Activated CD8-positive, alpha-beta memory T cell treated with anti-CD3 and anti-CD28 coated beads, Interleukin-2, amount 10 ng/mL, durations not matched to agents 7 days and 5 days (primary cell): ENCODE data around the gene UPF3B. TPM values are rescaled to one million over a fixed set of nuclear protein-coding genes. Genes with fewer than 3 reads are reported as not detected.
"Not testable (repeated sequence)": the region's sequence is repeated elsewhere in the genome, so short reads cannot be mapped to it uniquely, and the experiment has no call there.

Experiments
- ATAC-seq: fragments of 150-1000 bp; cut with Tn5 transposase; one replicate; pipeline ENCODE4 v1.10.0; 2021; ENCODE audit warnings: moderate library complexity
- CTCF ChIA-PET: fragments of 350-600 bp; sonication (Branson Sonifier 250); formaldehyde crosslinking; loops from one replicate; lab custom pipeline; 2021; ENCODE audit warnings: antibody characterized with exemption; lab: Charles Lee
- DNase-seq: peaks from one replicate; pipeline ENCODE4 v3.0.0-alpha.2; 2020
- H3K27ac Mint-ChIP-seq: one replicate; pipeline ENCODE4 v1.8.0; 2021; ENCODE audit warnings: mild to moderate bottlenecking, mixed read lengths
- H3K27me3 Mint-ChIP-seq: one replicate; pipeline ENCODE4 v1.8.0; 2021; ENCODE audit warnings: mixed read lengths
- H3K36me3 Mint-ChIP-seq: one replicate; pipeline ENCODE4 v1.8.0; 2021; ENCODE audit warnings: mild to moderate bottlenecking, mixed read lengths
- H3K4me1 Mint-ChIP-seq: one replicate; pipeline ENCODE4 v1.8.0; 2021; ENCODE audit warnings: mixed read lengths
- H3K4me3 Mint-ChIP-seq: one replicate; pipeline ENCODE4 v1.8.0; 2021; ENCODE audit warnings: mild to moderate bottlenecking, moderate library complexity, mixed read lengths
- H3K9me3 Mint-ChIP-seq: one replicate; pipeline ENCODE4 v1.8.0; 2022; ENCODE audit warnings: low read depth, mixed read lengths
- total RNA-seq, 2 experiments: library from RNA; stranded (reverse); gene quantifications; one replicate each; pipeline ENCODE4 v1.2.3, GENCODE V29; 2021

The UPF3B gene
- total RNA-seq, 2 experiments from 2014 or later = 11.3 to 12.8 TPM

DNA sequence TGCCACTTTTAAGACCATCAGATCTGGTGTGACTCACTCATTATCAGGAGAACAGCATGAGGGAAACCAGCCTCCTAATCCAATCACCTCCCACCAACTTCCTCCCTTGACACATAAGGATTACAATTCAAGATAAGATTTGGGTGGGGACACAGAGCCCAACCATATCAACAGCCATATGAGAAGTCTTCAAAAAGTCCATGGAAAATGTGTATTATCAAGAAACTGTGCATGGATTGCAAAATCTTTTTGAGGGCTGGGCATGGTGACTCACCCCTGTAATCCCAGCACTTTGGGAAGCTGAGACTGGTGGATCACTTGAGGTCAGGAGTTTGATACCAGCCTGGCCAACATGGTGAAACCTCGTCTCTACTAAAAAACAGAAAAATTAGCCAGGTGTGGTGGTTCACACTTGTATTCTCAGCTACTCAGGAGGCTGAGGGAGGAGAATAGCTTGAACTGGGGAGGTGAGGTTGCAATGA is 43.5 kb downstream of the UPF3B start:
- DNase-seq (no peak), ATAC-seq (no peak)
- CTCF ChIA-PET = interaction anchor here (1.3 kb wide), 1 partner anchor 18 kb away, joined by 4 read pairs; the partner anchor contains the start of gene RPL39
- H3K27me3 Mint-ChIP-seq = no peaks in the 10 kb centered on the region
- no peak overlapping the region for H3K4me3 Mint-ChIP-seq
- H3K4me1 Mint-ChIP-seq = no peaks in the 10 kb centered on the region
- H3K36me3 Mint-ChIP-seq = peaks cover 1% of the 10 kb centered on the region
- H3K9me3 Mint-ChIP-seq = peaks cover 2% of the 10 kb centered on the region
- no peak overlapping the region for H3K27ac Mint-ChIP-seq

DNA sequence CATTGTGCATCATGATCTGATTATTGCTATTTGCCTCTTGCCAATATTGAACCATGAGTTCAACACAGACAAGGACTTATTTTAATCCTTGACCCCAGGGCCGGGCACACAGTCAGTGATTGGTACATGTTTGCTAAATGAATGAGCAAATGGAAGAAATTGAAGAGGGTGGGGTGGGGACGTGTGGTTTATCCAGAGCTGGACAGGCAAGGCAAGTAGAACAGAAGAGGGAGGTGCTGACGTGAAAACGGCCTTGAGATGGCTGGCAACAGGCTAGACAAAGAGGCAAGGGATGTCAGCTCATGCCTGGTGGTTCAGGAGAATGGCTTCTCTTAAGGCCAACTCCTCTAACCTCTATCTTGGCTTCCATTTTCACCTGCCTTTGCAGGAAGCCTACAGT is 44.3 kb downstream of the UPF3B start:
- ATAC-seq, H3K9me3 Mint-ChIP-seq, DNase-seq, H3K27me3 Mint-ChIP-seq, H3K4me1 Mint-ChIP-seq, CTCF ChIA-PET, H3K36me3 Mint-ChIP-seq, H3K27ac Mint-ChIP-seq, H3K4me3 Mint-ChIP-seq: not testable (repeated sequence)

DNA sequence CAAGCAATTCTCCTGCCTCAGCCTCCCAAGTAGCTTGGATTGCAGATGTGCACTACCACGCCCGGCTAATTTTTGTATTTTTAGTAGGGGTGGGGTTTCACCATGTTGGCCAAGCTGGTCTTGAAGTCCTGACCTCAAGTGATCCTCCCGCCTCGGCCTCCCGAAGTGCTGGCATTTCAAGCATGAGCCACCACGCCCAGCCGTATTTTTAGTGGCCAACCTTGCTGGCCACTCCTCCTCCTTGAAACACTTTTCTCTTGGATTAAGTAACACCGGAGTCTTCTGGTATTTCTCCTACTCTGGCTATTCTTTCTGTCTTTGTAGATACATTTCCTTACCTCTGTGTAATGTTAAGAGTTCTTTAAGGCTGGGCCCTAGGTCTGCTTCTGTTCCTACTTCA is 50.2 kb downstream of the UPF3B start:
- CTCF ChIA-PET = no interaction called here
- DNase-seq = no peak
- Mint-ChIP-seq H3K27me3 (no peaks in the 10 kb centered on the region), H3K36me3 (peaks cover 4% of the 10 kb centered on the region), H3K9me3 (peaks cover 2% of the 10 kb centered on the region), H3K27ac (no peak overlapping the region), H3K4me1 (no peaks in the 10 kb centered on the region), H3K4me3 (no peak overlapping the region)
- no peak for ATAC-seq

DNA sequence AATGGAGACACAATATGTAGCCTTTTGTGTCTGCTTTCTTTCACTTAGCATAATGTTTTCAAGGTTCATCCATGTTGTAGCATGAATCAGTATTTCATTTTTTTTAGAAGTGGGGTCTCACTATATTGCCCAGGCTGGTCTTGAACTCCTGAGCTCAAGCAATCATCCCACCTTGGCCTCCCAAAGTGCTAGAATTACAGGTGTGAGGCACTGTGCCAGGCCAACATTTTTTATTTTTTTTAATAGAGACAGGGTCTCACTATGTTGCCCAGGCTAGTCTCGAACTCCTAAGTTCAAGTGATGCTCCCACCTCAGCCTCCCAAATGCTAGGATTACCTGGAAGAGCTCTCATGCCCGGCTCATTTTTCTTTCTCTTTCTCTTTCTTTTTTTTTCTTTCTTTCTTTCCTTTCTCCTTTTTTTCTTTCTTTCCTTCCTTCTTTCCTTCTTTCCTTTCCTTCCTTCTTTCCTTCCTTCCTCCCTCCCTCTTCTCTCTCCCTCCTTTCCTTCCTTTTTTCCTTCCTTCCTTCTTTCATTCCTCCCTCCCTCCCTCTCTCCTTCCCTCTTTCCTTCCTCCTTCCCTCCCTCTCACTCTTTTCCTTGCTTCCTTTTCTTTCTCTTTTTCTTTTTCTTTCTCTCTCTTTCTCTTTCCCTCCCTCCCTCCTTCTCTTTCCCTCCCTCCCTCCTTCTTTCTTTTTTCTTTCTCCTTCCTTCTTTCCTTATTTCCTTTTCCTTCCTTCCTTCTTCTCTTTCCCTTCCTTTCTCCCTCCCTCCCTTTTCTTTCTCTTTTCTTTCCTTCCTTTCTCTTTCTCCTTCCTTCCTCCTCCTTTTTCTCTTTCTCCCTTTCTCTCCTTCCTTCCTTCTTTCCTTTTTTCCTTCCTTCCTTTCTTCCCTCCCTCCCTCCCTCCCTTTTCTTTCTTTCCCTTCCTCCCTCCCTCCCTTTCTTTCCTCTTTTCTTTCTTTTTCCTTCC is 51.2 kb downstream of the UPF3B start:
- Mint-ChIP-seq H3K27me3 (no peaks in the 10 kb centered on the region), H3K9me3 (peaks cover 2% of the 10 kb centered on the region), H3K36me3 (peaks cover 4% of the 10 kb centered on the region), H3K27ac (no peak overlapping the region), H3K4me1 (no peaks in the 10 kb centered on the region), H3K4me3 (no peak overlapping the region)
- ATAC-seq (no peak), DNase-seq (no peak)
- CTCF ChIA-PET = interaction anchor here (1.0 kb wide), 1 partner anchor 10 kb away, joined by 3 read pairs; no protein-coding TSS in a partner anchor

DNA sequence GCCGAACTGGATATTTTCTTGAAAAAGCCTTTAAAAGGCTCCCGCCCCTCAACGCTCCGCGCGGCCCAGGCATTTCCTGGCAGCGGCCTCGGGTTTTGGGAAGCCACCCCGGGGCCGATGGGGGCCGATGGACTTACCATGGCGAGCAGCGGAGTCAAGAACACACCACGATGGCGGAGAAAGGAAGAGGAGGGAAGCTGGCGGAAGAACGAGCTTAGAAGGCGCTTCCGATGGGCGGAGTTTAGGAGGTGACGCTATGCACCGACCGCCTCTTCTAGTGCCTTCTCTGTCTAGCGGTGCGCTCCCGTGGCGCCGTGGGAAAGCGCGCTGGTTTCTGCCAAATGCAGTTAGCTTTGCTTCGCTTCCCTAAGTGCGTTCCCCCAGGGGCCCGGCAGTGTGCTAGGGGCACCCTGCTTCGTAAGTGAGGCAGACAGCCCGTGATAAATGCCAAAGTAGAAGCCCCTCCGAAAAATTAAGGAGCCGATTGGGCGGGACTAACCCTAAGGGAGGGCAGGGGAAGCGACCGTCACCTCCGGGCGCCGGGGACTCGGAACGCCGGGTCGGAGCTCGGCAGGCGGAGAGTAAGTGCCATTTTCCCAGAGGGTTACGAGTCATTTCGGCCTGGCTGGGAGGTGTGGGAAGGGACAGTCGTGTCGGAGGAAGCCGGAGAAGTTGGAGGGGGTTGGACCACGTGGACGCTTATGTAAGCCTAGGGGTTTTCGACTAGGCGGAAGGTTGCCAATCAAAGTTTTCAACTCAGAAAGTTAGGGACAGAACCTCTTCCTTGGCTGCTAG is 61.1 kb downstream of the UPF3B start, which contains the start of gene RPL39:
TSS of gene RPL39 (minus strand) at position 194 of the 795 bp plus-strand sequence. CDS start at position 140, 54 bp downstream.
- no peaks in the 10 kb centered on the region for H3K9me3 Mint-ChIP-seq
- H3K4me3 Mint-ChIP-seq = peak within 1 kb of the TSS; percentile 95
- peaks cover 36% of the 10 kb centered on the region for H3K36me3 Mint-ChIP-seq
- peak within 1 kb of the TSS; percentile 96 for H3K27ac Mint-ChIP-seq
- H3K27me3 Mint-ChIP-seq = no peaks in the 10 kb centered on the region
- DNase-seq (peak; percentile 89), ATAC-seq (peak; percentile 90)
- CTCF ChIA-PET = interaction anchor here (0.6 to 1.8 kb wide), 10 partner anchors 12 to 96 kb away, joined by 3 to 12 read pairs (median 5); partner anchors contain the start of genes NDUFA1, RNF113A, SOWAHD and UPF3B
- peaks cover 36% of the 10 kb centered on the region for H3K4me1 Mint-ChIP-seq

DNA sequence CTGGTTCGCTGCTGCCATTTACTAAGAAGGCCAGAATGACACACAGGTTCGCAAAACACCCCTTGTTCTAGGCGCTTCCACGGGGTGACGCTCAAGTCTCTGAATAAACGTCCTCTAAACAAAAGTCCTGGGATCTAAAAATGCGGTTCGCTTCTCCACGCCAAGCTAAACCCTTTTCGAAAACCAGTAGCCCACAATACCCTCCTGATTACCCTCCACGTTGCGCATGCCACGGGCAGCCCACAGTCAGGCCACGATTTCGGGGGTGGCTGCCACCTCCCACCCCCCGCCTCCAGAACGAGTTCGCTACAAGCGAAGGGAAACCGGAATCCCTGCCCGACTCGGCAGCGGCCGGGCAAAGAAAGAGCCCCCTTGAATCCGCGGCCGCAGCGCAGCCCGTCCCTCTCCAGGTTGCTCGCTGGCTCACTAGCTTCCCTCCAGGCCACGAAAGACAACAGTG is 61.8 kb downstream of the UPF3B start:
- peak overlapping the region; percentile 96 for H3K27ac Mint-ChIP-seq
- H3K9me3 Mint-ChIP-seq = no peaks in the 10 kb centered on the region
- H3K36me3 Mint-ChIP-seq = peaks cover 37% of the 10 kb centered on the region
- peak; percentile 58 for DNase-seq
- no peaks in the 10 kb centered on the region for H3K27me3 Mint-ChIP-seq
- CTCF ChIA-PET = interaction anchor here (0.5 to 1.8 kb wide), 10 partner anchors 11 to 104 kb away, joined by 3 to 12 read pairs (median 5); partner anchors contain the start of genes NDUFA1, RNF113A, SOWAHD and UPF3B
- H3K4me1 Mint-ChIP-seq = peaks cover 40% of the 10 kb centered on the region
- peak overlapping the region; percentile 95 for H3K4me3 Mint-ChIP-seq
- peak; percentile 32 for ATAC-seq

DNA sequence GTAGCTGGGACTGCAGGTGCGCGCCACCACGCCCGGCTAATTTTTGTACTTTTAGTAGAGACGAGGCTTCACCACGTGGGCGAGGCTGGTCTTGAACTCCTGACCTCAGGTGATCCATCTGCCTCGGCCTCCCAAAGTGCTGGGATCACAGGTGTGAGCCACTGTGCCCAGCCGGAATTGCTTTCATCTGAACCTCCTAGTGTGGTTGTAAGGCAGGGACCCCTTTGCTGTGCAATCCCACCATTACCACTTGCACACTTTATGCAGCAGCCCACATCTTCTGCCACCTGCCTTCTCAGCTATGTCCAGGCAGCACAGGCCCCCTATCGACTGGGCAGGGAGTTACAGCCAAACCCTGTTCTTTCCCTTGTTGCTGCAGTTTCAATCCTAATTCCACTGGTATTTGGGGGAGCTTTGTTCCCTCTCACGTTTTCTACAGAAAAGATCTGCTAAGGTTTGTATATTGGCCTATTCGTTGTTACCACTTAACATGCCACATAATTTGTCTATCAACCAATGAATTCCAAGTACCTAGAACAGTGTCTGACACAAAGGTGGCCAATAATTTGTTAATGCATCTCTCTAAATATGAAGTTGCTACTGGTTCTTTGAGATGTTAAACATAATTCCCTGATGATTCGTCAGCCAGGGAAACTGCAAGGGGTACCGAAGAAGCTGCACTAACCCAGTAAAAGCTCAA is 67.9 kb downstream of the UPF3B start:
- ATAC-seq (peak; percentile 43), DNase-seq (peak; percentile 68)
- Mint-ChIP-seq H3K4me1 (peaks cover 51% of the 10 kb centered on the region), H3K27ac (peak overlapping the region; percentile 70), H3K4me3 (no peak overlapping the region), H3K9me3 (no peaks in the 10 kb centered on the region), H3K27me3 (no peaks in the 10 kb centered on the region), H3K36me3 (peaks cover 38% of the 10 kb centered on the region)
- CTCF ChIA-PET = interaction anchor here (0.6 to 5.5 kb wide), 7 partner anchors 9 to 96 kb away, joined by 3 to 31 read pairs (median 3); partner anchors contain the start of gene SOWAHD

Other genes starting within 250 kb of the UPF3B start
- 10 to 100 TPM; 16.9 to 22.0 TPM for gene NKRF, start 246.5 kb downstream of the UPF3B start, total RNA-seq
- gene SEPTIN6, start 159.8 kb downstream of the UPF3B start, total RNA-seq = 100 to 1,000 TPM; 236 to 263 TPM
- 1 to 10 TPM; 2.1 to 4.7 TPM for gene SOWAHD, start 94.4 kb downstream of the UPF3B start, total RNA-seq
- 1,000 to 10,000 TPM; 1,797 to 1,809 TPM for gene RPL39, start 61.3 kb downstream of the UPF3B start, total RNA-seq
- gene RNF113A, start 18.8 kb upstream of the UPF3B start, total RNA-seq = 10 to 100 TPM; 32.2 to 32.5 TPM
- 100 to 1,000 TPM in 1 of 2 experiments, 10 to 100 TPM in 1; 93.2 to 102 TPM for gene NDUFA1, start 18.9 kb upstream of the UPF3B start, total RNA-seq
- gene AKAP14, start 42.9 kb upstream of the UPF3B start, total RNA-seq = not detected
- 10 to 100 TPM in 1 of 2 experiments, 1 to 10 TPM in 1; 8.1 to 10.4 TPM for gene NKAP, start 90.8 kb upstream of the UPF3B start, total RNA-seq
- gene RHOXF2B, start 224.7 kb upstream of the UPF3B start, total RNA-seq = not detected